K562 (cell line): Measurements from ENCODE around the gene PAX8. TPM values are rescaled to one million over a fixed set of nuclear protein-coding genes. Genes with fewer than 3 reads are reported as not detected.

ENCODE experiments used
- BDP1 ChIP-seq: IDR thresholded peaks from 3 replicates; pipeline ENCODE4 v1.6.1; 2011; ENCODE audit not compliant: insufficient read length, insufficient read depth
- BRF1 ChIP-seq: IDR thresholded peaks from 3 replicates; pipeline ENCODE4 v1.6.1; 2011; ENCODE audit warnings: borderline replicate concordance, mild to moderate bottlenecking; ENCODE audit not compliant: insufficient read length; ENCODE audit errors: extremely low read depth
- CC2D1A ChIP-seq: fragments of 450-650 bp; IDR thresholded peaks from 2 replicates; pipeline ENCODE4 v1.6.1; 2017; ENCODE audit warnings: mild to moderate bottlenecking
- DMBX1 ChIP-seq: fragments of 250-450 bp; sonication (Bioruptor Pico); IDR thresholded peaks from 2 replicates; pipeline ENCODE4 v1.8.0; 2022; ENCODE audit warnings: inconsistent platforms, mild to moderate bottlenecking, moderate library complexity, borderline replicate concordance
- FOXK1 ChIP-seq: sonication (generic); formaldehyde crosslinking; IDR thresholded peaks from 2 replicates; pipeline ENCODE4 v1.8.0; 2022; ENCODE audit warnings: missing genetic modification reagents, mild to moderate bottlenecking, borderline replicate concordance
- GTF2E2 ChIP-seq: fragments of 200-800 bp; sonication (Bioruptor generic); IDR thresholded peaks from 2 replicates; pipeline ENCODE4 v1.6.1; 2016; ENCODE audit warnings: missing genetic modification characterization, missing compliant biosample characterization
- HDAC6 ChIP-seq: IDR thresholded peaks from 2 replicates; pipeline ENCODE4 v1.6.1; 2012; ENCODE audit warnings: low read depth, mild to moderate bottlenecking, control low read depth, inconsistent platforms, low read length, moderate library complexity
- MAFK ChIP-seq: IDR thresholded peaks from 2 replicates; pipeline ENCODE4 v1.6.1; 2011; ENCODE audit warnings: low read length, improper control_type of control experiment
- MED1 ChIP-seq: sonication (generic); formaldehyde crosslinking; IDR thresholded peaks from 2 replicates; pipeline ENCODE4 v1.8.1; 2023; ENCODE audit warnings: missing genetic modification reagents, borderline replicate concordance
- MTF1 ChIP-seq: fragments of 250-450 bp; sonication (Bioruptor Pico); IDR thresholded peaks from 2 replicates; pipeline ENCODE4 v1.9.0; 2021; ENCODE audit warnings: moderate library complexity, mild to moderate bottlenecking, inconsistent platforms, borderline replicate concordance
- NCOA1 ChIP-seq: fragments of 450-650 bp; IDR thresholded peaks from 2 replicates; pipeline ENCODE4 v1.6.1; 2016; ENCODE audit warnings: low read depth
- NR2F6 ChIP-seq: fragments of 450-650 bp; formaldehyde crosslinking; IDR thresholded peaks from 2 replicates; pipeline ENCODE4 v1.4.0; 2020; ENCODE audit warnings: mild to moderate bottlenecking
- RHOXF2B ChIP-seq: fragments of 250-450 bp; sonication (Bioruptor Pico); conservative IDR thresholded peaks from 2 replicates; pipeline ENCODE4 v1.5.1; 2021
- SLC30A9 ChIP-seq: fragments of 250-450 bp; sonication (Bioruptor Pico); IDR thresholded peaks from 2 replicates; pipeline ENCODE4 v1.8.0; 2022; ENCODE audit warnings: mild to moderate bottlenecking, moderate library complexity
- TEAD4 ChIP-seq, 2 experiments: sonication (generic) in 1 of 2; formaldehyde crosslinking in 1 of 2; IDR thresholded peaks; 2 replicates each; pipeline versions ENCODE4 v1.6.1 to v1.8.0; 2012 to 2022; ENCODE audit warnings: borderline replicate concordance in 1 of 2, inconsistent platforms in 1 of 2, low read length in 1 of 2, mild to moderate bottlenecking in 1 of 2, missing genetic modification reagents in 1 of 2
- TOE1 ChIP-seq, 2 experiments: fragments of 450-650 bp in 1 of 2; sonication (generic) in 1 of 2; formaldehyde crosslinking in 1 of 2; IDR thresholded peaks; 2 replicates each; pipeline versions ENCODE4 v1.7.1 to v1.8.0; 2016 to 2022; ENCODE audit warnings: borderline replicate concordance in 2 of 2, mild to moderate bottlenecking in 2 of 2, antibody characterized with exemption in 1 of 2, inconsistent platforms in 1 of 2, low read depth in 1 of 2, missing genetic modification reagents in 1 of 2, moderate library complexity in 1 of 2
- XRCC3 ChIP-seq: fragments of 450-650 bp; IDR thresholded peaks from 2 replicates; pipeline ENCODE4 v1.6.1; 2017; ENCODE audit warnings: mild to moderate bottlenecking, moderate library complexity
- YY1 ChIP-seq, 3 experiments: IDR thresholded peaks; 2 replicates each; pipeline ENCODE4 v1.6.1; 2011; ENCODE audit warnings: low read length in 2 of 3, mild to moderate bottlenecking in 2 of 3, moderate library complexity in 2 of 3, borderline replicate concordance in 1 of 3, control low read depth in 1 of 3, low read depth in 1 of 3; ENCODE audit not compliant: insufficient read depth in 3 of 3, insufficient replicate concordance in 2 of 3, control insufficient read depth in 1 of 3, insufficient read length in 1 of 3; ENCODE audit errors: extremely low read depth in 1 of 3
- ZFP36 ChIP-seq: fragments of 150-350 bp; IDR thresholded peaks from 2 replicates; pipeline ENCODE4 v1.6.1; 2018; ENCODE audit warnings: low read length, low read depth; ENCODE audit not compliant: partially characterized antibody
- ZNF75A ChIP-seq: fragments of 450-650 bp; formaldehyde crosslinking; IDR thresholded peaks from 2 replicates; pipeline ENCODE4 v1.4.0; 2020; ENCODE audit warnings: mild to moderate bottlenecking
- ZNF79 ChIP-seq: fragments of 250-450 bp; sonication (Bioruptor Pico); IDR thresholded peaks from 2 replicates; pipeline ENCODE4 v1.4.0; 2020; ENCODE audit warnings: low read depth, mild to moderate bottlenecking, moderate library complexity
- polyA plus RNA-seq, 8 experiments: library from polyadenylated mRNA; depleted of rRNA in 4 of 8; stranded (reverse) in 5 of 8; unstranded in 3 of 8; fragments of >200 nt; fragmentation: Nextera tagmentation in 2 of 8; fragmentation: Illumina TruSeq in 1 of 8; extraction: Ambion mirVana in 2 of 8; extraction: Trizol in 1 of 8; gene quantifications; 2 replicates each; pipeline versions ENCODE4 v1.2.1 to v1.2.3, GENCODE V29; 2011 to 2014; ENCODE audit warnings: inconsistent platforms in 1 of 8, missing spikeins in 1 of 8
- total RNA-seq, 7 experiments: library from RNA; depleted of rRNA in 6 of 7; stranded (reverse); fragments of >200 nt in 6 of 7; fragmentation: Illumina TruSeq in 2 of 7; extraction: Trizol in 2 of 7; gene quantifications; 2 replicates each; pipeline versions ENCODE4 v1.2.1 to v1.2.3, GENCODE V29; 2011 to 2021; ENCODE audit warnings: low replicate concordance in 1 of 7
- TF ChIP-seq, protein P1 (sequence below): sonication (generic); formaldehyde crosslinking; IDR thresholded peaks from 2 replicates; pipeline ENCODE4 v1.8.0; 2023; ENCODE audit warnings: missing genetic modification reagents, mild to moderate bottlenecking, borderline replicate concordance

The PAX8 gene
- total and polyA plus RNA-seq, 9 of the 15 experiments (the other 6 are each of a cell fraction or from before 2014, with no cell fraction given) = 0.13 to 2.1 (median 0.51) TPM

DNA sequence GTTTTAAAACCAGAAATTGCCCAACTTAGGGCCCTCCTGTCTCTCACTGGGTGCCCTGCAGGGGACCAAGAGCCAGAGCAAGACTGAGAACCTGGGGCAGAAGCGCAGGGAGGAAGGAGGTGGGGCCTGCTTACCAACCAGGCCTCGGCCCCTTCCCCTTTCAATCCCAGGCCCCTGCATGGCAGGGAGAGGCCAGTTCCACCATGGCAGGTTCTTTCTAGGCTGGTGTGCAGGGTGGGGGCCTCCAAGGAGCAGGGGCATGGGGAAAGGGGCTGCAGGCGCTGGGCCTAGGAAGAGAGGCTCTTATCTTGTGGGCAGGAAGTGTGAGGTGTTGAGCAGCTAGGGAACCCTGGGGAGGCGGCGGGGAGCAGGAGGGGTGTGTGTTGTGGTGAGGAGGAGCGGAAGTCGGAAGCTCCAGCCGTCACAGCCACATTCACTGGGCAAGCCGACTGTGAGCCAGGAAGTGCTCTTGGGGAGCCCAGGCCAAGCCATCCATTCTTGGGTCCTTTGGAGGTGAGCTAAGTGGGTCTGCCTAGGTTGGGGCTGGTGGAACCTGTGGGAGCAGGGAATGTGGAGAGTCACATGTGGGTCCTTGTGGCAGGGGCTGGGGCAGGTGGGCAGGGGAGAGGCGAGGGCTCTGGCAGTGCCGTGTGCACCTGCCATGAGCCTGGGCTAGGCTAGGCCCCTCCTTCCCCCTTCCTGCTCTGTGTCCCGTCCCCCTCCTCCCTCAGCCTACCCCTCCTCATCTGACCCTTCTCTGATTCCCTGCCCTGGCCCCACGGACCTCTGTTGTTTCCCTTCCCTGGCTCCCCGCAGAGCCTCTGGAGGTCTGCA lies 105.0 kb downstream of the PAX8 start, which contains the start of gene PSD4 (continued):
- TF ChIP-seq YY1 (IDR thresholded peaks at IDR 0.05; ENCODE audit: borderline replicate concordance in 1 of 3, control insufficient read depth in 1 of 3, extremely low read depth in 1 of 3, insufficient read depth in 3 of 3, insufficient read length in 1 of 3, insufficient replicate concordance in 2 of 3, low read depth in 1 of 3, low read length in 2 of 3) (peak in 1 of 3 experiments; percentile 35), MAFK (no peak), DMBX1 (peak; percentile 53; the same call in 1 of the 2 replicates), CC2D1A (no peak), XRCC3 (no peak), NCOA1 (peak; percentile 30), TEAD4 (IDR thresholded peaks at IDR 0.05; ENCODE audit: low read length) (0 out of 2 replicates have a peak, but pooled peaks have one; percentile 26), TEAD4 (CRISPR knock-in tag; IDR thresholded peaks at IDR 0.05; ENCODE audit: borderline replicate concordance) (no peak), ZNF79 (CRISPR knock-in tag) (no peak), GTF2E2 (tag) (peak; percentile 56; the same call in 1 of the 2 replicates), MTF1 (CRISPR knock-in tag) (no peak), SLC30A9 (CRISPR knock-in tag) (no peak), NR2F6 (CRISPR knock-in tag) (no peak), BRF1 (no peak), RHOXF2B (CRISPR knock-in tag) (no peak), HDAC6 (no peak), TOE1 (IDR thresholded peaks at IDR 0.05; ENCODE audit: borderline replicate concordance) (0 out of 2 replicates have a peak, but pooled peaks have one; percentile 37), TOE1 (CRISPR knock-in tag; IDR thresholded peaks at IDR 0.05; ENCODE audit: borderline replicate concordance, low read depth) (no peak), ZFP36 (no peak), MED1 (CRISPR knock-in tag) (no peak), FOXK1 (CRISPR knock-in tag) (no peak), BDP1 (no peak), ZNF75A (CRISPR knock-in tag) (no peak)
- TF ChIP-seq, protein P1, sequence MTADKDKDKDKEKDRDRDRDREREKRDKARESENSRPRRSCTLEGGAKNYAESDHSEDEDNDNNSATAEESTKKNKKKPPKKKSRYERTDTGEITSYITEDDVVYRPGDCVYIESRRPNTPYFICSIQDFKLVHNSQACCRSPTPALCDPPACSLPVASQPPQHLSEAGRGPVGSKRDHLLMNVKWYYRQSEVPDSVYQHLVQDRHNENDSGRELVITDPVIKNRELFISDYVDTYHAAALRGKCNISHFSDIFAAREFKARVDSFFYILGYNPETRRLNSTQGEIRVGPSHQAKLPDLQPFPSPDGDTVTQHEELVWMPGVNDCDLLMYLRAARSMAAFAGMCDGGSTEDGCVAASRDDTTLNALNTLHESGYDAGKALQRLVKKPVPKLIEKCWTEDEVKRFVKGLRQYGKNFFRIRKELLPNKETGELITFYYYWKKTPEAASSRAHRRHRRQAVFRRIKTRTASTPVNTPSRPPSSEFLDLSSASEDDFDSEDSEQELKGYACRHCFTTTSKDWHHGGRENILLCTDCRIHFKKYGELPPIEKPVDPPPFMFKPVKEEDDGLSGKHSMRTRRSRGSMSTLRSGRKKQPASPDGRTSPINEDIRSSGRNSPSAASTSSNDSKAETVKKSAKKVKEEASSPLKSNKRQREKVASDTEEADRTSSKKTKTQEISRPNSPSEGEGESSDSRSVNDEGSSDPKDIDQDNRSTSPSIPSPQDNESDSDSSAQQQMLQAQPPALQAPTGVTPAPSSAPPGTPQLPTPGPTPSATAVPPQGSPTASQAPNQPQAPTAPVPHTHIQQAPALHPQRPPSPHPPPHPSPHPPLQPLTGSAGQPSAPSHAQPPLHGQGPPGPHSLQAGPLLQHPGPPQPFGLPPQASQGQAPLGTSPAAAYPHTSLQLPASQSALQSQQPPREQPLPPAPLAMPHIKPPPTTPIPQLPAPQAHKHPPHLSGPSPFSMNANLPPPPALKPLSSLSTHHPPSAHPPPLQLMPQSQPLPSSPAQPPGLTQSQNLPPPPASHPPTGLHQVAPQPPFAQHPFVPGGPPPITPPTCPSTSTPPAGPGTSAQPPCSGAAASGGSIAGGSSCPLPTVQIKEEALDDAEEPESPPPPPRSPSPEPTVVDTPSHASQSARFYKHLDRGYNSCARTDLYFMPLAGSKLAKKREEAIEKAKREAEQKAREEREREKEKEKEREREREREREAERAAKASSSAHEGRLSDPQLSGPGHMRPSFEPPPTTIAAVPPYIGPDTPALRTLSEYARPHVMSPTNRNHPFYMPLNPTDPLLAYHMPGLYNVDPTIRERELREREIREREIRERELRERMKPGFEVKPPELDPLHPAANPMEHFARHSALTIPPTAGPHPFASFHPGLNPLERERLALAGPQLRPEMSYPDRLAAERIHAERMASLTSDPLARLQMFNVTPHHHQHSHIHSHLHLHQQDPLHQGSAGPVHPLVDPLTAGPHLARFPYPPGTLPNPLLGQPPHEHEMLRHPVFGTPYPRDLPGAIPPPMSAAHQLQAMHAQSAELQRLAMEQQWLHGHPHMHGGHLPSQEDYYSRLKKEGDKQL (CRISPR knock-in tag) = no peak
